ENCODE measurements around the gene TIRAP.

TIRAP gene

DNA sequence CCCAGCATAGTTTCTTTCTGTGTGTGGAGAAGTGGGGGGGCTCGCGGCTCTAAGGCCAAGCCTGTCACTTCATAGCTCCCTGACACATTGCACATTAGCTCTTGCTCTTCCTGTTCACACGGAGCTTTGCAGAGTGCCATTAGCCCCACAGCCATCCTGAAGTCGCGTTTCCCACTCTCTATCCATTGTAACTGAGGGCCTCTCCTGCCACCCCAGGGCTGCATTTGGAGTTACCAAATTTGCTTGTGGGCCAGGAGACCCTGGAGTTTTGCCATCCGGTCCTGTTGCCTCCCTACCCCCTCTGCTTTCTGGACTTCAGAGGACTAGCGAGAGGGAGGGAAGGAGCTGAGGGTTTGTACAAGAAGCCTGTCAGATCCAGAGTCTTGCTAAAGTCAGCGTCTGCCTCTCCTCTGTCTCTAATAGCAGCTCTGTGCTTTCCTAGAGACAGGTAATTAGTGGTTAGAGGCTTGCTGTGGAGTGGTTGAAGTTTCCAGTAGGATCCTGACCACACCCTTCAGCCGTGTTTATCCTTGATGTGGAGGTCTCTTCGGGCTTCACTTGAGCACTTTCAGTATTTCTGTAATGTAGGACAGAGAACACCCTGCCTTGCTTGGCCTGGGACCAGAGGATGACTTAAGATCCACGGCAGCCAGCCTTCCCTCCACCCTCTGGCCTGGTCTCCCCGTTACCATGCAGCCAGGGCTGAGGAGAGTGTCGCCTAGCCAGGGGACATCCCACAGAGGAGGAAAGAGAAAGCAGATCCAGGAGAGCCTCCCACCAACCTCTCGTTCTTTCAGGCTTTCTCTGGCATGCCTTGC lies 35.1 kb downstream of the TIRAP start:
- Histone ChIP-seq H3K4me1 (no peaks in the 10 kb centered on the region), H3K79me2 (no peaks in the 10 kb centered on the region), H3K9ac (no peak overlapping the region), H3K27ac (peak overlapping the region; percentile 44), H3K9me3 (ENCODE audit: control insufficient read depth, low read length) (no peaks in the 10 kb centered on the region), H3K36me3 (ENCODE audit: control insufficient read depth, insufficient read depth, low read length) (no peaks in the 10 kb centered on the region), H3K4me2 (ENCODE audit: low read length) (no peak overlapping the region), H3K4me3 (ENCODE audit: low read depth, low read length) (no peak overlapping the region), H2AFZ (no peak overlapping the region), H3K27me3 (ENCODE audit: control insufficient read depth, insufficient read depth, low read length) (no peaks in the 10 kb centered on the region)
- TF ChIP-seq, protein P1, sequence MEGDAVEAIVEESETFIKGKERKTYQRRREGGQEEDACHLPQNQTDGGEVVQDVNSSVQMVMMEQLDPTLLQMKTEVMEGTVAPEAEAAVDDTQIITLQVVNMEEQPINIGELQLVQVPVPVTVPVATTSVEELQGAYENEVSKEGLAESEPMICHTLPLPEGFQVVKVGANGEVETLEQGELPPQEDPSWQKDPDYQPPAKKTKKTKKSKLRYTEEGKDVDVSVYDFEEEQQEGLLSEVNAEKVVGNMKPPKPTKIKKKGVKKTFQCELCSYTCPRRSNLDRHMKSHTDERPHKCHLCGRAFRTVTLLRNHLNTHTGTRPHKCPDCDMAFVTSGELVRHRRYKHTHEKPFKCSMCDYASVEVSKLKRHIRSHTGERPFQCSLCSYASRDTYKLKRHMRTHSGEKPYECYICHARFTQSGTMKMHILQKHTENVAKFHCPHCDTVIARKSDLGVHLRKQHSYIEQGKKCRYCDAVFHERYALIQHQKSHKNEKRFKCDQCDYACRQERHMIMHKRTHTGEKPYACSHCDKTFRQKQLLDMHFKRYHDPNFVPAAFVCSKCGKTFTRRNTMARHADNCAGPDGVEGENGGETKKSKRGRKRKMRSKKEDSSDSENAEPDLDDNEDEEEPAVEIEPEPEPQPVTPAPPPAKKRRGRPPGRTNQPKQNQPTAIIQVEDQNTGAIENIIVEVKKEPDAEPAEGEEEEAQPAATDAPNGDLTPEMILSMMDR (IDR thresholded peaks at IDR 0.05): no peak

DNA sequence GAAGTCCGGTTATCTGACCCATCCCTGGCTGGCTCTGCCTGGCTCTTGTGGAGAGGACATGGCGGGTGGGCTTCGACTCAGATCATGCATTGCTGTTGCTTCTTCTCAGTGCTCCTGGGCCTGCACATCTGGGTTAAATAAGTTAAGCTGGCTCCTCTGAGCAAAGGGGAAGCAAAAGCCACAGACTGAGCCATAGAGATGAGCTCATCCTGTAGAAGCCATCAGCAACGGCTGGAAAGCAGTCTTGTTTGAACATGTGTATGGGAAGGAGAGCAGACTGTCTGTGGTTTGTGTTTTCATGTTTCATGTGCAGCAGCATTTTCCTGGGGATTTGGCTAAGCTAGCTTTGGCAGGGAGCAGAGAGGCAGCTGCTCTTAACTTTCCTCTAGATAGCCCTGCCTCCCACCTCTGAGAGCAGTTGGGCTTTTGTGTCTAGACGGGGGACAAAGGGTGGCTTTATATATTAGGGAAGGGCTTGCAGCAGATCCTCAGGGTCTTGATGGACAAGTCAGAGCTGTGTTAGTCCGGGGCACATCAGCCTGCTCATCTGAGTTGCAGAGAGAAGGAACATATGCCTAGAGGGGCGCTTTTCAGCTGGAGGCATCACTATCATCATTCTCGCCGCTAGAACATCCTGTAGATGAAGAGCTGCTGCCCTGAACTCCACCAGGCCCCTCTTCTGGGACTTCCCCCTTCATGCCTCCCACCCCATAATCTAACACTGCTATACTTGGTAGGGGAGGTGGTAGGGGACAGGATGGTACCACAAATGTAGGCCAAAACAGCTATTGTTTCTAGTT lies 35.9 kb downstream of the TIRAP start:
- Histone ChIP-seq H3K4me2 (ENCODE audit: low read length) (no peak overlapping the region), H2AFZ (no peak overlapping the region), H3K4me3 (ENCODE audit: low read depth, low read length) (no peak overlapping the region)

GRCh38 chr11:126319374-126319740 lies 36.5 kb downstream of the TIRAP start:
- H3K9me3 ChIP-seq (ENCODE audit: control insufficient read depth, low read length): no peaks in the 10 kb centered on the region

More for the DNA sequence above, 35.9 kb downstream of the TIRAP start:
- Histone ChIP-seq H3K36me3 (ENCODE audit: control insufficient read depth, insufficient read depth, low read length) (no peaks in the 10 kb centered on the region), H3K79me2 (no peaks in the 10 kb centered on the region), H3K27ac (peak overlapping the region; percentile 44), H3K4me1 (no peaks in the 10 kb centered on the region), H3K9me3 (ENCODE audit: control insufficient read depth, low read length) (no peaks in the 10 kb centered on the region), H3K9ac (no peak overlapping the region), H3K27me3 (ENCODE audit: control insufficient read depth, insufficient read depth, low read length) (no peaks in the 10 kb centered on the region)
- TF ChIP-seq, protein P1 (IDR thresholded peaks at IDR 0.05): no peak

GRCh38 chr11:126322996-126323395 lies 40.1 kb downstream of the TIRAP start:
- Histone ChIP-seq H3K27ac (no peak overlapping the region), H3K4me2 (ENCODE audit: low read length) (no peak overlapping the region), H3K36me3 (ENCODE audit: control insufficient read depth, insufficient read depth, low read length) (no peaks in the 10 kb centered on the region), H3K4me1 (no peaks in the 10 kb centered on the region), H2AFZ (no peak overlapping the region), H3K4me3 (ENCODE audit: low read depth, low read length) (no peak overlapping the region), H3K9ac (no peak overlapping the region), H3K27me3 (ENCODE audit: control insufficient read depth, insufficient read depth, low read length) (no peaks in the 10 kb centered on the region), H3K79me2 (no peaks in the 10 kb centered on the region), H3K9me3 (ENCODE audit: control insufficient read depth, low read length) (no peaks in the 10 kb centered on the region)
- TF ChIP-seq, protein P1 (IDR thresholded peaks at IDR 0.05): no peak

More at GRCh38 chr11:126319374-126319740, 36.5 kb downstream of the TIRAP start:
- Histone ChIP-seq H3K27me3 (ENCODE audit: control insufficient read depth, insufficient read depth, low read length) (no peaks in the 10 kb centered on the region), H3K4me3 (ENCODE audit: low read depth, low read length) (no peak overlapping the region), H3K36me3 (ENCODE audit: control insufficient read depth, insufficient read depth, low read length) (no peaks in the 10 kb centered on the region), H3K27ac (no peak overlapping the region), H3K9ac (no peak overlapping the region), H2AFZ (no peak overlapping the region), H3K4me2 (ENCODE audit: low read length) (no peak overlapping the region), H3K4me1 (no peaks in the 10 kb centered on the region), H3K79me2 (no peaks in the 10 kb centered on the region)
- TF ChIP-seq, protein P1 (IDR thresholded peaks at IDR 0.05): no peak
